ENCODE measurements around the gene SOX18.

DNA sequence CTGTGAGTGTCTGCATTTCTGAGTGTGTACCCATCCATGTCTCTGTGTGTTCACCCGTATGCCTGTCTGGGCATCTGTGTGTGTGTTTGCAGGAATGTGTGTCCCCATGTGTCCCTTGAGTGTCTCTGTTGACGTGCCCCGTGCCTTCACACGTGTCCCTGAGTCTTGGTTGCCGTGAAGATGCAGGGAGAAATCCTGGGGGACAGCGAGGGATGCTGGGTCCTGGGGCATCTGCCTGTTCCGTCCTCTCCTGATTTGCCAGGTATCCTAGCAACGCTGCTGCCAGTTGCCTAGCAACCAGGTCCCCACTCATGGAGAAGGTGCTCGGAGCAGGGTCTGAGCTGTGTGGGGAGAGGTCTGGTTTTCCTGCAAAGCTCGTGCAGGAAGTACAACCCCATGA is 40.7 kb upstream of the SOX18 start:
- TF ChIP-seq, protein P1, sequence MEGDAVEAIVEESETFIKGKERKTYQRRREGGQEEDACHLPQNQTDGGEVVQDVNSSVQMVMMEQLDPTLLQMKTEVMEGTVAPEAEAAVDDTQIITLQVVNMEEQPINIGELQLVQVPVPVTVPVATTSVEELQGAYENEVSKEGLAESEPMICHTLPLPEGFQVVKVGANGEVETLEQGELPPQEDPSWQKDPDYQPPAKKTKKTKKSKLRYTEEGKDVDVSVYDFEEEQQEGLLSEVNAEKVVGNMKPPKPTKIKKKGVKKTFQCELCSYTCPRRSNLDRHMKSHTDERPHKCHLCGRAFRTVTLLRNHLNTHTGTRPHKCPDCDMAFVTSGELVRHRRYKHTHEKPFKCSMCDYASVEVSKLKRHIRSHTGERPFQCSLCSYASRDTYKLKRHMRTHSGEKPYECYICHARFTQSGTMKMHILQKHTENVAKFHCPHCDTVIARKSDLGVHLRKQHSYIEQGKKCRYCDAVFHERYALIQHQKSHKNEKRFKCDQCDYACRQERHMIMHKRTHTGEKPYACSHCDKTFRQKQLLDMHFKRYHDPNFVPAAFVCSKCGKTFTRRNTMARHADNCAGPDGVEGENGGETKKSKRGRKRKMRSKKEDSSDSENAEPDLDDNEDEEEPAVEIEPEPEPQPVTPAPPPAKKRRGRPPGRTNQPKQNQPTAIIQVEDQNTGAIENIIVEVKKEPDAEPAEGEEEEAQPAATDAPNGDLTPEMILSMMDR (IDR thresholded peaks at IDR 0.05), result no peak
- no peak for TF ChIP-seq POLR2AphosphoS5 (IDR thresholded peaks at IDR 0.05)
- no peak for TF ChIP-seq POLR2A (IDR thresholded peaks at IDR 0.05; ENCODE audit: low read depth)
- TF ChIP-seq EP300 (IDR thresholded peaks at IDR 0.05), result no peak
